ENCODE data around the gene MACO1. TPM values are rescaled to one million over a fixed set of nuclear protein-coding genes. Genes with fewer than 3 reads are reported as not detected.

The MACO1 gene
- polyA plus RNA-seq, 1 donor (not counting 4 experiments of a cell fraction or from before 2014, with no cell fraction given) = 8.1 TPM

- TF ChIP-seq CTCF (optimal IDR thresholded peaks at IDR 0.05 in 1 of 3, IDR thresholded peaks at IDR 0.05 in 1 of 3, conservative IDR thresholded peaks at IDR 0.05 in 1 of 3; ENCODE audit: extremely low read depth in 1 of 3, insufficient read depth in 2 of 3, low read length in 3 of 3) = no peak
- no peak for TF ChIP-seq EZH2 (IDR thresholded peaks at IDR 0.05; ENCODE audit: low read length)
- DNase-seq (ENCODE audit: low read depth, low spot score) = no peak
- no peaks in the 10 kb centered on the region for H3K9me3 ChIP-seq (ENCODE audit: control insufficient read depth, low read depth, low read length)
- no peak overlapping the region for H3K4me3 ChIP-seq (ENCODE audit: control insufficient read depth in 2 of 3, extremely low read depth in 1 of 3, insufficient read depth in 2 of 3, low read depth in 1 of 3, low read length in 3 of 3)
- no peak for FAIRE-seq
- H4K20me1 ChIP-seq (ENCODE audit: control insufficient read depth, extremely low read depth, insufficient read depth, low read length) = no peaks in the 10 kb centered on the region
- dilution Hi-C loops (cut with MboI; ENCODE audit: extremely low pct_ligation_motif_present, low sequenced_read_pairs) = no loop called here
- H3K36me3 ChIP-seq (ENCODE audit: control insufficient read depth in 2 of 2, extremely low read depth in 1 of 2, insufficient read depth in 2 of 2, low read length in 2 of 2) = peaks cover 0 to 6% of the 10 kb centered on the region in 2 experiments
- no peak overlapping the region for H2AFZ ChIP-seq (ENCODE audit: control insufficient read depth, low read length)
- H3K27ac ChIP-seq (ENCODE audit: control insufficient read depth, insufficient read depth, low read length) = no peak overlapping the region
- peaks cover 13% of the 10 kb centered on the region for H3K4me1 ChIP-seq (ENCODE audit: control insufficient read depth, extremely low read depth, insufficient read depth, low read length)
- H3K4me2 ChIP-seq (ENCODE audit: control insufficient read depth, extremely low read depth, insufficient read depth, low read depth, low read length) = no peak overlapping the region
- H3K79me2 ChIP-seq (ENCODE audit: control insufficient read depth, insufficient read depth, low read length) = peaks cover 1% of the 10 kb centered on the region
- no peak overlapping the region for H3K9ac ChIP-seq (ENCODE audit: control insufficient read depth, extremely low read depth, insufficient read depth, low read length)
- H3K27me3 ChIP-seq (ENCODE audit: control insufficient read depth, extremely low read depth, insufficient read depth, low read length) = no peaks in the 10 kb centered on the region
- no peaks in the 10 kb centered on the region for H3K9me1 ChIP-seq (ENCODE audit: control insufficient read depth, extremely low read depth, insufficient read depth, low read length)
Measured at GRCh38 chr1:25484533-25484932, 53.8 kb downstream of the MACO1 start.

GRCh38 chr1:25485536-25486411, 55.1 kb downstream of the MACO1 start:
- Histone ChIP-seq H3K79me2 (ENCODE audit: control insufficient read depth, insufficient read depth, low read length) (peaks cover 1% of the 10 kb centered on the region), H3K9ac (ENCODE audit: control insufficient read depth, extremely low read depth, insufficient read depth, low read length) (no peak overlapping the region), H2AFZ (ENCODE audit: control insufficient read depth, low read length) (no peak overlapping the region), H3K4me2 (ENCODE audit: control insufficient read depth, extremely low read depth, insufficient read depth, low read depth, low read length) (no peak overlapping the region), H3K27ac (ENCODE audit: control insufficient read depth, insufficient read depth, low read length) (no peak overlapping the region), H4K20me1 (ENCODE audit: control insufficient read depth, extremely low read depth, insufficient read depth, low read length) (no peaks in the 10 kb centered on the region), H3K4me1 (ENCODE audit: control insufficient read depth, extremely low read depth, insufficient read depth, low read length) (peaks cover 13% of the 10 kb centered on the region), H3K9me3 (ENCODE audit: control insufficient read depth, low read depth, low read length) (no peaks in the 10 kb centered on the region), H3K4me3 (ENCODE audit: control insufficient read depth in 2 of 3, extremely low read depth in 1 of 3, insufficient read depth in 2 of 3, low read depth in 1 of 3, low read length in 3 of 3) (no peak overlapping the region), H3K36me3 (ENCODE audit: control insufficient read depth in 2 of 2, extremely low read depth in 1 of 2, insufficient read depth in 2 of 2, low read length in 2 of 2) (peaks cover 0 to 6% of the 10 kb centered on the region in 2 experiments), H3K9me1 (ENCODE audit: control insufficient read depth, extremely low read depth, insufficient read depth, low read length) (no peaks in the 10 kb centered on the region), H3K27me3 (ENCODE audit: control insufficient read depth, extremely low read depth, insufficient read depth, low read length) (no peaks in the 10 kb centered on the region)
- DNase-seq (ENCODE audit: low read depth, low spot score) (no peak), FAIRE-seq (no peak)
- TF ChIP-seq EZH2 (IDR thresholded peaks at IDR 0.05; ENCODE audit: low read length) (no peak), CTCF (optimal IDR thresholded peaks at IDR 0.05 in 1 of 3, IDR thresholded peaks at IDR 0.05 in 1 of 3, conservative IDR thresholded peaks at IDR 0.05 in 1 of 3; ENCODE audit: extremely low read depth in 1 of 3, insufficient read depth in 2 of 3, low read length in 3 of 3) (no peak)
- dilution Hi-C loops (cut with MboI; ENCODE audit: extremely low pct_ligation_motif_present, low sequenced_read_pairs) = no loop called here
